GDM1 (cell line): ENCODE results near the gene EHD1.

Source experiments
- DNase-seq: peaks from one replicate; lab custom pipeline; 2025; lab: John Stamatoyannopoulos, UW

EHD1 gene

GRCh38 chr11:64872790-64873488 is 5.5 kb downstream of the EHD1 start:
- DNase-seq: no peak

GRCh38 chr11:64871492-64871891 is 6.9 kb downstream of the EHD1 start:
- DNase-seq: no peak

GRCh38 chr11:64870893-64871466 is 7.4 kb downstream of the EHD1 start:
- DNase-seq: no peak

- DNase-seq: no peak
Observed at GRCh38 chr11:64870176-64870892, 8.1 kb downstream of the EHD1 start.

- no peak for DNase-seq
Observed at GRCh38 chr11:64869571-64870175, 8.7 kb downstream of the EHD1 start.

- DNase-seq: no peak
Observed at GRCh38 chr11:64868904-64869570, 9.4 kb downstream of the EHD1 start.

GRCh38 chr11:64867748-64868462 is 10.5 kb downstream of the EHD1 start:
- DNase-seq: no peak

GRCh38 chr11:64866173-64866491 is 12.3 kb downstream of the EHD1 start:
- DNase-seq: no peak

GRCh38 chr11:64865286-64866172 is 12.9 kb downstream of the EHD1 start:
- no peak for DNase-seq

- DNase-seq: no peak
Observed at GRCh38 chr11:64864473-64865285, 13.7 kb downstream of the EHD1 start.

- DNase-seq: no peak
Observed at GRCh38 chr11:64864135-64864472, 14.3 kb downstream of the EHD1 start.

- no peak for DNase-seq
Observed at GRCh38 chr11:64863391-64864060, 14.9 kb downstream of the EHD1 start.

GRCh38 chr11:64862987-64863390 is 15.4 kb downstream of the EHD1 start:
- no peak for DNase-seq

GRCh38 chr11:64861227-64861975 is 17.0 kb downstream of the EHD1 start:
- DNase-seq: no peak

GRCh38 chr11:64859542-64860414 is 18.6 kb downstream of the EHD1 start:
- peak; percentile 38 for DNase-seq

- no peak for DNase-seq
Observed at GRCh38 chr11:64858467-64859263, 19.8 kb downstream of the EHD1 start.

GRCh38 chr11:64857485-64857884 is 20.9 kb downstream of the EHD1 start:
- no peak for DNase-seq
